Activated CD8-positive, alpha-beta memory T cell treated with anti-CD3 and anti-CD28 coated beads, Interleukin-2, amount 50 U/mL, for 24 hours (primary cell): ENCODE results near the gene PGM1.
A peak's percentile ranks its signal among the peaks of the same experiment; 100 is the strongest.

ENCODE experiments used
- DNase-seq: peaks from one replicate; pipeline ENCODE4 v3.0.0-alpha.2; 2020; ENCODE audit errors: extremely low read depth

PGM1 gene

GRCh38 chr1:63601061-63601460 is 7.8 kb downstream of the PGM1 start:
- DNase-seq = no peak

GRCh38 chr1:63601463-63601862 is 8.3 kb downstream of the PGM1 start:
- DNase-seq = no peak

GRCh38 chr1:63601912-63602311 is 8.7 kb downstream of the PGM1 start:
- no peak for DNase-seq

- DNase-seq = no peak
Observed at GRCh38 chr1:63602629-63603028, 9.4 kb downstream of the PGM1 start.

GRCh38 chr1:63603810-63604209 is 10.6 kb downstream of the PGM1 start:
- DNase-seq = no peak

GRCh38 chr1:63607322-63607721 is 14.1 kb downstream of the PGM1 start:
- no peak for DNase-seq

- DNase-seq = no peak
Observed at GRCh38 chr1:63611231-63611630, 18.0 kb downstream of the PGM1 start.

GRCh38 chr1:63612564-63612963 is 19.4 kb downstream of the PGM1 start:
- DNase-seq = no peak

GRCh38 chr1:63612971-63613370 is 19.8 kb downstream of the PGM1 start:
- DNase-seq = no peak

- peak; percentile 35 for DNase-seq
Observed at GRCh38 chr1:63615768-63616420, 22.7 kb downstream of the PGM1 start.

GRCh38 chr1:63617450-63617849 is 24.2 kb downstream of the PGM1 start:
- DNase-seq = no peak

- DNase-seq = no peak
Observed at GRCh38 chr1:63618011-63618410, 24.8 kb downstream of the PGM1 start.

GRCh38 chr1:63619558-63619957 is 26.3 kb downstream of the PGM1 start:
- DNase-seq = no peak

GRCh38 chr1:63620671-63621070 is 27.5 kb downstream of the PGM1 start:
- DNase-seq = no peak

GRCh38 chr1:63621075-63621474 is 27.9 kb downstream of the PGM1 start:
- no peak for DNase-seq

GRCh38 chr1:63621698-63622097 is 28.5 kb downstream of the PGM1 start:
- DNase-seq = no peak

- no peak for DNase-seq
Observed at GRCh38 chr1:63622849-63623566, 29.8 kb downstream of the PGM1 start.

GRCh38 chr1:63623952-63624351 is 30.7 kb downstream of the PGM1 start:
- no peak for DNase-seq

GRCh38 chr1:63624911-63625310 is 31.7 kb downstream of the PGM1 start:
- DNase-seq = no peak

GRCh38 chr1:63626222-63626621 is 33.0 kb downstream of the PGM1 start:
- no peak for DNase-seq

- DNase-seq = no peak
Observed at GRCh38 chr1:63628607-63629006, 35.4 kb downstream of the PGM1 start.

GRCh38 chr1:63630238-63630637 is 37.0 kb downstream of the PGM1 start:
- DNase-seq = no peak

GRCh38 chr1:63630666-63631065 is 37.5 kb downstream of the PGM1 start:
- no peak for DNase-seq

GRCh38 chr1:63632110-63632509 is 38.9 kb downstream of the PGM1 start:
- no peak for DNase-seq
